VCaP (cell line): Measurements from ENCODE around the gene PGD.
"Not testable (repeated sequence)": the region's sequence is repeated elsewhere in the genome, so short reads cannot be mapped to it uniquely, and the experiment has no call there.

Experiments
- H3K27ac ChIP-seq: fragments of 450-650 bp; 2 replicates; pipeline ENCODE4 v1.5.1; 2017
- CTCF ChIP-seq: fragments of 450-650 bp; conservative IDR thresholded peaks from 2 replicates; pipeline ENCODE4 v1.5.1; 2017; ENCODE audit warnings: mild to moderate bottlenecking, moderate library complexity

PGD gene

GRCh38 chr1:10419351-10419750 lies 20.5 kb downstream of the PGD start:
- TF ChIP-seq CTCF, result no peak
- no peak overlapping the region for H3K27ac ChIP-seq

DNA sequence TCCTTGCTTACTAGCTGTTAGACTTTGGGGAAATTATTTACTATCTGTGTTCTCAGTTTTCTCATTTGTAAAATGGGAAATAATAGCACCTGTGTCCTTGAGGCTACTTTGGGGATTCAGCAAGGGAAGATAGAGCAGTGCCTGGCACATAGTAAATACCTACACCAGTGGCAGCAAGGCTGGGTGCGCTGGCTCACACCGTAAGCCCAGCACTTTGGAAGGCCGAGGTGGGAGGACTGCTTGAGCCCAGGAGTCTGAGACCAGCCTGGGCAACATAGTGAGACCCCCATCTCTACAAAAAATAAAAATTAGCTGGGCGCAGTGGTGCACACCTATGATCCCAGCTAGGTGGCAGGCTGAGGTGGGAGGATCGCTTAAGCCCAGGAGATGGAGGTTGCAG lies 22.8 kb downstream of the PGD start:
- no peak for TF ChIP-seq CTCF
- H3K27ac ChIP-seq, result no peak overlapping the region

DNA sequence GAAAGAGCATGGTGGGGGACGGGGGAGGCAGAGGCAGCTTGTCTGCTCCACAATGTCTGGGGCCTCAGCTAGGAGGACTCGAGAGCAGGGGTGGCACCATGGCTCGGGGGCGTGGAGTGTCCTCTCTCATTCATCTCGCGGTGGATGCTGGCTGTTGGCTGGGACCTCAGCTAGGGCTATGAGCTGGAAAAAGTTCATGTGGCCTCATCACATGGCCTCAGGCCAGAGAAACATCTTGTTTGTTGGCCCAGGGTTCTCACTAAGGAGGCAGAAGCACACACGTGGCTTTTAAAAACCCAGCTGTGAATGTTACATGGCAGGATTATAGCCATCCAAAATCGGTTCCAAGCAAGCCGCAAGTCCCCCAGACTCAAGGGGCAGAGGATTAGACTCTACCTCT lies 25.2 kb downstream of the PGD start:
- no peak overlapping the region for H3K27ac ChIP-seq

DNA sequence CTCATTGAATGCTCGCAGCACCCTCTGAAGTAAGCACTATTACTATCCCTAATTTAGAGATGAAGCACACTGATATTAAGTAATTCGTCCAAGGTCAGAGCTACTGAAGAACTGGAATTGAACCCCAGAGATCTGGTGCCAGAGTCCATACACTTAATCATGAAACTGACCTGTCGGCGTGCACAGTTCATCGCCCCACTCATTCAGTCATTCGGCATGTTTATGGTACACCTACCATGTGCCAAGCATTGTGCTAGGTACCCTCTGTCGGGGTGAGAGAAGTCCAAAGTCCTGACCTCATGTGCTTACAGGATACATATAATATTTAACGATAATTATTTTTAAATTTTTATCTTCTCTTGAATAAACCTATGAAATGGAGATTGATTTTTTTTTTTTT lies 25.8 kb downstream of the PGD start:
- no peak overlapping the region for H3K27ac ChIP-seq
- no peak for TF ChIP-seq CTCF

More for the DNA sequence above, 25.2 kb downstream of the PGD start:
- TF ChIP-seq CTCF, result no peak

- not testable (repeated sequence) for H3K27ac ChIP-seq
Observed at GRCh38 chr1:10425826-10426534, 27.1 kb downstream of the PGD start.

DNA sequence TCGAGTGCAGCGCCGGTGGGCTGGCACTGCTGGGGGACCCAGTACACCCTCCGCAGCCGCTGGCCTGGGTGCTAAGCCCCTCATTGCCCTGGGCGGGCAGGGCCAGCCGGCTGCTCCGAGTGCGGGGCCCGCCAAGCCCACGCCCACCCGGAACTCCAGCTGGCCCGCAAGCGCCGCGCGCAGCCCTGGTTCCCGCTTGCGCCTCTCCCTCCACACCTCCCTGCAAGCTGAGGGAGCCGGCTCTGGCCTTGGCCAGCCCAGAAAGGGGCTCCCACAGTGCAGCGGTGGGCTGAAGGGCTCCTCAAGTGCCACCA lies 27.6 kb downstream of the PGD start:
- H3K27ac ChIP-seq, result not testable (repeated sequence)

DNA sequence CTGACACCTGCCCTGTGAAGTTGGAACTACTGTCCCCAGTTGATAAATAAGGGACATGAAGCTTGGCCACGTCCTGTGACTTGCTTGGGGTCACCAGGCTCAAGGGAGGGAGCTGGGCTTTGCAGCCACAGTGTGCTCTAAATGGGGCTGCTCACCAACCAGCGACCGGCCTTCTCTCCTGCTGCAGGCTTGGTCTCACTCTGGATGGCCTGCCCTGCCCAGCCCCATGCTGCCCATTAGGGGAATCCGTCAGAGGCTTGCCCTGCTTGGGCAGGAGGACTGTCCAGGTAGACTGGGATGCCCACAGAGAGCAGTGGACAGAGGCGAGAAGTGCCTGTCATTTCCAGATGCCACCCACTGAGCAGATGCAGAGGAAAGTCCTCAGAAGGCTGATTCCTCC lies 30.1 kb downstream of the PGD start:
- no peak for TF ChIP-seq CTCF
- no peak overlapping the region for H3K27ac ChIP-seq

DNA sequence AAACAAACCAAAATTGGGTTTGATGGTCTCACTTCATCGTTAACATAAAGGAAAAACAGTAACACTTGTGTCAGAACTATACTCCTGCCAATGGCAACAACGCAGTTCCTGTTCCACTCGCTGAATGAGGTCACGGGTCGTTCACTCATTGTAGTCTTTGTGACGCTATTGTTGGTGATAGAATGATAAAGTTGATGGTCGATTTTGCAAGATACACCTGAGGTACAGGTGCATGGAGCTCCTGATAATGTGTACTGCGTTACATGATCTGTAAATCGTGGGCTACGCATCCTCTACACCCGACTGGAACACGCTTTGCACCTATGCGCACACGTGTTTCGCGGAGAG lies 31.0 kb downstream of the PGD start:
- peak overlapping the region; percentile 66 for H3K27ac ChIP-seq

More for the DNA sequence above, 31.0 kb downstream of the PGD start:
- TF ChIP-seq CTCF, result no peak
